Osteoblast (primary cell): ENCODE results near the gene IQCN. TPM values are rescaled to one million over a fixed set of nuclear protein-coding genes. Genes with fewer than 3 reads are reported as not detected.

Experiments used
- DNase-seq: peaks from one replicate; pipeline ENCODE4 v3.0.0; 2011; ENCODE audit warnings: low spot score, mixed read lengths; ENCODE audit not compliant: insufficient read length; ENCODE audit errors: missing footprints
- H2AFZ ChIP-seq: 2 replicates; pipeline ENCODE4 v1.6.0; 2011; ENCODE audit warnings: mild to moderate bottlenecking, low read length
- H3K27ac ChIP-seq: 2 replicates; pipeline ENCODE4 v1.5.1; 2011; ENCODE audit warnings: mild to moderate bottlenecking, low read depth, low read length, moderate library complexity
- H3K27me3 ChIP-seq: 2 replicates; pipeline ENCODE4 v1.6.0; 2012; ENCODE audit warnings: mild to moderate bottlenecking, control low read depth, inconsistent platforms, low read length, moderate library complexity; ENCODE audit not compliant: insufficient read depth
- H3K36me3 ChIP-seq: 2 replicates; pipeline ENCODE4 v1.5.1; 2011; ENCODE audit warnings: mild to moderate bottlenecking, low read length, control low read depth, moderate library complexity; ENCODE audit not compliant: insufficient read depth
- H3K4me1 ChIP-seq: 2 replicates; pipeline ENCODE4 v1.5.1; 2011; ENCODE audit warnings: mild to moderate bottlenecking, low read length, control low read depth, moderate library complexity; ENCODE audit not compliant: insufficient read depth
- H3K4me2 ChIP-seq: 2 replicates; pipeline ENCODE4 v1.6.0; 2011; ENCODE audit warnings: mild to moderate bottlenecking, low read length; ENCODE audit not compliant: insufficient read depth
- H3K4me3 ChIP-seq: fragments of 200-600 bp; sonication (generic); 3 replicates; pipeline ENCODE4 v1.5.1; 2012; ENCODE audit warnings: mild to moderate bottlenecking, low read length, inconsistent platforms; ENCODE audit not compliant: insufficient read depth
- H3K79me2 ChIP-seq: 2 replicates; pipeline ENCODE4 v1.6.0; 2012; ENCODE audit warnings: mild to moderate bottlenecking, low read length, control low read depth, inconsistent platforms; ENCODE audit not compliant: insufficient read depth
- H3K9me3 ChIP-seq: 2 replicates; pipeline ENCODE4 v1.5.1; 2011; ENCODE audit warnings: low read depth, low read length, control low read depth
- H4K20me1 ChIP-seq: 2 replicates; pipeline ENCODE4 v1.6.0; 2012; ENCODE audit warnings: mild to moderate bottlenecking, low read length, control low read depth; ENCODE audit not compliant: insufficient read depth
- CTCF ChIP-seq: IDR thresholded peaks from 2 replicates; pipeline ENCODE4 v1.5.1; 2011; ENCODE audit warnings: mild to moderate bottlenecking, low read depth, low read length, moderate library complexity; ENCODE audit errors: extremely low read depth
- total RNA-seq: library from RNA; depleted of rRNA; stranded (reverse); fragments of >200 nt; gene quantifications from 2 replicates; pipeline ENCODE4 v1.2.3, GENCODE V29; 2012

Gene IQCN
- total RNA-seq, 1 donor: 2.5 TPM

GRCh38 chr19:18279266-18279515, 4.9 kb upstream of the IQCN start:
- Histone ChIP-seq H3K9me3 (no peaks in the 10 kb centered on the region), H2AFZ (no peak overlapping the region), H3K4me3 (peak overlapping the region; percentile 90), H3K27ac (peak overlapping the region; percentile 92), H3K4me2 (peak overlapping the region; percentile 93), H3K4me1 (peaks cover 43% of the 10 kb centered on the region), H3K36me3 (peaks cover 14% of the 10 kb centered on the region), H3K79me2 (peaks cover 65% of the 10 kb centered on the region), H3K27me3 (no peaks in the 10 kb centered on the region), H4K20me1 (peaks cover 39% of the 10 kb centered on the region)
- no peak for TF ChIP-seq CTCF
- no peak for DNase-seq

- H2AFZ ChIP-seq: no peak overlapping the region
- H3K27me3 ChIP-seq: no peaks in the 10 kb centered on the region
- peak overlapping the region; percentile 90 for H3K4me3 ChIP-seq
- peaks cover 14% of the 10 kb centered on the region for H3K36me3 ChIP-seq
- H4K20me1 ChIP-seq: peaks cover 43% of the 10 kb centered on the region
- peak overlapping the region; percentile 93 for H3K4me2 ChIP-seq
- H3K9me3 ChIP-seq: no peaks in the 10 kb centered on the region
- TF ChIP-seq CTCF: peak; percentile 41
- peak overlapping the region; percentile 92 for H3K27ac ChIP-seq
- DNase-seq: peak; percentile 58
- H3K4me1 ChIP-seq: peaks cover 43% of the 10 kb centered on the region
- peaks cover 69% of the 10 kb centered on the region for H3K79me2 ChIP-seq
Measured at GRCh38 chr19:18278521-18279265, 4.4 kb upstream of the IQCN start.

- TF ChIP-seq CTCF: no peak
- Histone ChIP-seq H3K36me3 (peaks cover 14% of the 10 kb centered on the region), H3K79me2 (peaks cover 62% of the 10 kb centered on the region), H3K9me3 (no peaks in the 10 kb centered on the region), H4K20me1 (peaks cover 55% of the 10 kb centered on the region), H3K4me1 (peaks cover 35% of the 10 kb centered on the region), H2AFZ (no peak overlapping the region), H3K4me3 (peak overlapping the region; percentile 32), H3K27me3 (no peaks in the 10 kb centered on the region), H3K4me2 (peak overlapping the region; percentile 66), H3K27ac (peak overlapping the region; percentile 84)
- DNase-seq: peak; percentile 98
Measured at GRCh38 chr19:18274781-18275356, 617 bp upstream of the IQCN start.

DNA sequence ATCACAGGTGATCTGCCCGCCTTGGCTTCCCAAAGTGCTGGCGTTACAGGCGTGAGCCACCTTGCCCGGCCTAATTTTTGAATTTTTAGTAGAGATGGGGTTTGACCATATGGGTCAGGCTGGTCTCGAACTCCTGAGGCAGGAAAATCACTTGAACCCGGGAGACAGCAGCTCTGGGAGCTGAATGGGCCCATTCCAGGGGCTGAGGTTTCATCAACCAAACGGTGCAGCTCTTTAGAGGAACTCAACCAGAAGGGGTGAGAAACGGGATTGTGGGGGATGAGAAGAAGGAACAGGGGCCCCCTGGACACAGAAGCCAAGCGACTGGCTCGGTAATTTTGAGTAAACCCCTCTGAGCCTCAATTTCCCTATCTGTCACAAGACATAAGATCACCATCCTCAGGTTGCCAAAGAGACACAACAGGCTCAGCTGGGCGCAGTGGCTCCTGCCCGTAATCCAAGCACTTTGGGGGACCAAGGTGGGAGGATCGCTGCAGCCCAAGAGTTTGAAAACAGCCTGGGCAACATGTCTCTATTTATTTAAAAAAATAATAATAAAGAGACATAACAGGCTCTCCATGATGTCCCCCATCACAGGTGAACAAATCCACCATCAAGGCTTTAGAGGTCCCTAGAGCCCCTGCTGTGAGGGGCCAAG, 562 bp downstream of the IQCN start:
- DNase-seq: no peak
- Histone ChIP-seq H3K27me3 (no peaks in the 10 kb centered on the region), H3K4me2 (no peak overlapping the region), H3K9me3 (no peaks in the 10 kb centered on the region), H3K4me3 (no peak overlapping the region), H4K20me1 (peaks cover 53% of the 10 kb centered on the region), H3K27ac (no peak overlapping the region), H3K79me2 (peaks cover 52% of the 10 kb centered on the region), H3K36me3 (peaks cover 9% of the 10 kb centered on the region), H3K4me1 (peaks cover 29% of the 10 kb centered on the region), H2AFZ (no peak overlapping the region)
- no peak for TF ChIP-seq CTCF
